Measurements from ENCODE around the gene CGRRF1.

CGRRF1 gene

DNA sequence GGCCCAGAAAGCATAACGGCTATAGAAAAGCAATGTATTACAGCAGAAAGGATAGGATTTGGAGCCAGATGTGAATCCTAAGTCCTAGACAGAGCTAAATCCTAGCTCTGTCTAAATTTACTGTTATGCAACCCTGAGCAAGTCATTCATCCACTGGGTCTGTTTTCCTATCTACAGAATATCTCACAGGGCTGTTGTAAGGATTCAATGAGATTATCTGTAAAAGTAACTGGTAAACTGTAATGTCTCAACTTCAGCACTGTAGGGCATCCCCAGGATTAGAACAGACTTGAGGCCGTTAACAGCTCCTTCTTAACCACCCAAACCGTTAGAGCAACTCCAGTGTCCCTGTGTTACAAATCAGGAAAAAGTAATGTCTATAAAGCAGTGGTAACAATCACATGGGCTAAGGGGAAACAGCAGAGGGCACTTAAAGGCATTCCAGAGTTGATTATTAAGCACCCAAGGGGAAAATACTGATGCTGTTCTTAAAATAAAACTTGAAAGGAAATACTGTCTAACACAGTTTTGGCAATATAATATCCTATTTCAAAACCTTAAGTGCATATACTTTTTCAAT is 31.0 kb upstream of the CGRRF1 start:
- no peak for TF ChIP-seq CTCF (IDR thresholded peaks at IDR 0.05; ENCODE audit: insufficient read depth, low read length, poor library complexity, severe bottlenecking)
- DNase-seq (ENCODE audit: extremely low read depth, insufficient read length): no peak
- Histone ChIP-seq H3K4me3 (replicated peaks; ENCODE audit: low read depth, low read length) (no peak overlapping the region), H3K27me3 (replicated peaks; ENCODE audit: control insufficient read depth, insufficient read depth, low read length) (no peaks in the 10 kb centered on the region), H3K36me3 (ENCODE audit: control insufficient read depth, insufficient read depth, low read length) (peaks cover 1% of the 10 kb centered on the region; the same call in 1 of the 2 replicates)

- Histone ChIP-seq H3K36me3 (ENCODE audit: control insufficient read depth, insufficient read depth, low read length) (peaks cover 1% of the 10 kb centered on the region; the same call in 1 of the 2 replicates), H3K27me3 (replicated peaks; ENCODE audit: control insufficient read depth, insufficient read depth, low read length) (no peaks in the 10 kb centered on the region), H3K4me3 (replicated peaks; ENCODE audit: low read depth, low read length) (no peak overlapping the region)
- no peak for TF ChIP-seq CTCF (IDR thresholded peaks at IDR 0.05; ENCODE audit: insufficient read depth, low read length, poor library complexity, severe bottlenecking)
- no peak for DNase-seq (ENCODE audit: extremely low read depth, insufficient read length)
Observed at GRCh38 chr14:54480830-54481562, 28.7 kb upstream of the CGRRF1 start.

GRCh38 chr14:54481695-54482094 is 28.0 kb upstream of the CGRRF1 start:
- no peak for DNase-seq (ENCODE audit: extremely low read depth, insufficient read length)
- Histone ChIP-seq H3K4me3 (replicated peaks; ENCODE audit: low read depth, low read length) (no peak overlapping the region), H3K36me3 (ENCODE audit: control insufficient read depth, insufficient read depth, low read length) (peaks cover 1% of the 10 kb centered on the region; the same call in 1 of the 2 replicates), H3K27me3 (replicated peaks; ENCODE audit: control insufficient read depth, insufficient read depth, low read length) (no peaks in the 10 kb centered on the region)
- no peak for TF ChIP-seq CTCF (IDR thresholded peaks at IDR 0.05; ENCODE audit: insufficient read depth, low read length, poor library complexity, severe bottlenecking)

GRCh38 chr14:54483073-54483745 is 26.5 kb upstream of the CGRRF1 start:
- TF ChIP-seq CTCF (IDR thresholded peaks at IDR 0.05; ENCODE audit: insufficient read depth, low read length, poor library complexity, severe bottlenecking): no peak
- H3K27me3 ChIP-seq (replicated peaks; ENCODE audit: control insufficient read depth, insufficient read depth, low read length): no peaks in the 10 kb centered on the region
- peaks cover 1% of the 10 kb centered on the region; the same call in 1 of the 2 replicates for H3K36me3 ChIP-seq (ENCODE audit: control insufficient read depth, insufficient read depth, low read length)
- H3K4me3 ChIP-seq (replicated peaks; ENCODE audit: low read depth, low read length): peak overlapping the region; percentile 29
- peak; percentile 15 for DNase-seq (ENCODE audit: extremely low read depth, insufficient read length)

GRCh38 chr14:54483846-54484245 is 25.9 kb upstream of the CGRRF1 start:
- TF ChIP-seq CTCF (IDR thresholded peaks at IDR 0.05; ENCODE audit: insufficient read depth, low read length, poor library complexity, severe bottlenecking): no peak
- peak overlapping the region; percentile 29 for H3K4me3 ChIP-seq (replicated peaks; ENCODE audit: low read depth, low read length)
- H3K27me3 ChIP-seq (replicated peaks; ENCODE audit: control insufficient read depth, insufficient read depth, low read length): no peaks in the 10 kb centered on the region
- no peak for DNase-seq (ENCODE audit: extremely low read depth, insufficient read length)
- H3K36me3 ChIP-seq (ENCODE audit: control insufficient read depth, insufficient read depth, low read length): peaks cover 1% of the 10 kb centered on the region; the same call in 1 of the 2 replicates

All from GM06990 (cell line).